ENCODE results near the gene ZNF750.

ZNF750 gene

DNA sequence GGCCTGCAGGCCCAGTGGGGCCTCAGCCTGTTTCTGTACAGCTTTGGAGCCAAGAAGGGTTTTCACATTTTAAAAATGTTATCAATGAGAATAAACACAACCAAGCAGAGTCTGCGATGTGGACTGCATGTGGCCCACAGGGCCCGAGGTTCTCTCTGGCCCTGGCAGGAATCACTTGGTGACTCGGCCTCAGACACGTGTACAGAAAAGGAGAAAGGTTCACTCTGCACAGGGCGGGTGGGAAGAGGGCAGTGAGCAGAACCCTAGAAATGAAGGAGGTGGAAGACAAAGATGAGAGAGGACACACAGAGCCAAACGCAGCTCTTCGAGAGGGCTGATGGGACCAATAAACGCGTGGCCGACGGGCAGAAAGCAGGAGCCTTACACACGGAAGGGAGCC lies 11.6 kb upstream of the ZNF750 start:
- H3K9ac ChIP-seq (ENCODE audit: low read length) = no peak overlapping the region
- H3K27ac ChIP-seq (ENCODE audit: low read length) = no peak overlapping the region
- no peaks in the 10 kb centered on the region for H3F3A ChIP-seq (ENCODE audit: insufficient read depth, low read length)
- H3K27me3 ChIP-seq (replicated peaks; ENCODE audit: insufficient read depth, low read length) = no peaks in the 10 kb centered on the region
- H4K20me1 ChIP-seq (ENCODE audit: insufficient read depth, low read length) = no peaks in the 10 kb centered on the region
- no peaks in the 10 kb centered on the region for H3K9me2 ChIP-seq (replicated peaks; ENCODE audit: insufficient read depth, low read length)
- H3K4me3 ChIP-seq (ENCODE audit: low read length) = no peak overlapping the region
- TF ChIP-seq, protein P1, sequence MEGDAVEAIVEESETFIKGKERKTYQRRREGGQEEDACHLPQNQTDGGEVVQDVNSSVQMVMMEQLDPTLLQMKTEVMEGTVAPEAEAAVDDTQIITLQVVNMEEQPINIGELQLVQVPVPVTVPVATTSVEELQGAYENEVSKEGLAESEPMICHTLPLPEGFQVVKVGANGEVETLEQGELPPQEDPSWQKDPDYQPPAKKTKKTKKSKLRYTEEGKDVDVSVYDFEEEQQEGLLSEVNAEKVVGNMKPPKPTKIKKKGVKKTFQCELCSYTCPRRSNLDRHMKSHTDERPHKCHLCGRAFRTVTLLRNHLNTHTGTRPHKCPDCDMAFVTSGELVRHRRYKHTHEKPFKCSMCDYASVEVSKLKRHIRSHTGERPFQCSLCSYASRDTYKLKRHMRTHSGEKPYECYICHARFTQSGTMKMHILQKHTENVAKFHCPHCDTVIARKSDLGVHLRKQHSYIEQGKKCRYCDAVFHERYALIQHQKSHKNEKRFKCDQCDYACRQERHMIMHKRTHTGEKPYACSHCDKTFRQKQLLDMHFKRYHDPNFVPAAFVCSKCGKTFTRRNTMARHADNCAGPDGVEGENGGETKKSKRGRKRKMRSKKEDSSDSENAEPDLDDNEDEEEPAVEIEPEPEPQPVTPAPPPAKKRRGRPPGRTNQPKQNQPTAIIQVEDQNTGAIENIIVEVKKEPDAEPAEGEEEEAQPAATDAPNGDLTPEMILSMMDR (IDR thresholded peaks at IDR 0.05; ENCODE audit: low read length) = no peak
- no peak for TF ChIP-seq EZH2phosphoT487 (IDR thresholded peaks at IDR 0.05; ENCODE audit: low read length)
- no peak for TF ChIP-seq EZH2 (optimal IDR thresholded peaks at IDR 0.05; ENCODE audit: low read depth, low read length)
- H3K79me2 ChIP-seq (ENCODE audit: low read length) = no peaks in the 10 kb centered on the region
- no peaks in the 10 kb centered on the region for H3K36me3 ChIP-seq (replicated peaks; ENCODE audit: insufficient read depth, low read length)
- no peak for DNase-seq
- H3K4me1 ChIP-seq (ENCODE audit: low read length) = no peaks in the 10 kb centered on the region
- H3K4me2 ChIP-seq (ENCODE audit: low read depth, low read length) = no peak overlapping the region
- H2AFZ ChIP-seq (ENCODE audit: low read length) = no peak overlapping the region
- H3K9me3 ChIP-seq (replicated peaks; ENCODE audit: insufficient read depth, low read length) = no peaks in the 10 kb centered on the region

GRCh38 chr17:82849076-82849945 lies 9.5 kb upstream of the ZNF750 start:
- TF ChIP-seq, protein P1 (IDR thresholded peaks at IDR 0.05; ENCODE audit: low read length) = no peak
- TF ChIP-seq EZH2 (optimal IDR thresholded peaks at IDR 0.05; ENCODE audit: low read depth, low read length) = no peak
- TF ChIP-seq EZH2phosphoT487 (IDR thresholded peaks at IDR 0.05; ENCODE audit: low read length) = no peak
- no peaks in the 10 kb centered on the region for H3K36me3 ChIP-seq (replicated peaks; ENCODE audit: insufficient read depth, low read length)
- no peak overlapping the region for H2AFZ ChIP-seq (ENCODE audit: low read length)
- no peak for DNase-seq
- H3K27ac ChIP-seq (ENCODE audit: low read length) = no peak overlapping the region
- no peak overlapping the region for H3K9ac ChIP-seq (ENCODE audit: low read length)
- no peaks in the 10 kb centered on the region for H3F3A ChIP-seq (ENCODE audit: insufficient read depth, low read length)
- H4K20me1 ChIP-seq (ENCODE audit: insufficient read depth, low read length) = no peaks in the 10 kb centered on the region
- H3K4me2 ChIP-seq (ENCODE audit: low read depth, low read length) = no peak overlapping the region
- no peaks in the 10 kb centered on the region for H3K27me3 ChIP-seq (replicated peaks; ENCODE audit: insufficient read depth, low read length)
- no peaks in the 10 kb centered on the region for H3K9me3 ChIP-seq (replicated peaks; ENCODE audit: insufficient read depth, low read length)
- no peaks in the 10 kb centered on the region for H3K79me2 ChIP-seq (ENCODE audit: low read length)
- H3K9me2 ChIP-seq (replicated peaks; ENCODE audit: insufficient read depth, low read length) = no peaks in the 10 kb centered on the region
- H3K4me1 ChIP-seq (ENCODE audit: low read length) = no peaks in the 10 kb centered on the region
- no peak overlapping the region for H3K4me3 ChIP-seq (ENCODE audit: low read length)

DNA sequence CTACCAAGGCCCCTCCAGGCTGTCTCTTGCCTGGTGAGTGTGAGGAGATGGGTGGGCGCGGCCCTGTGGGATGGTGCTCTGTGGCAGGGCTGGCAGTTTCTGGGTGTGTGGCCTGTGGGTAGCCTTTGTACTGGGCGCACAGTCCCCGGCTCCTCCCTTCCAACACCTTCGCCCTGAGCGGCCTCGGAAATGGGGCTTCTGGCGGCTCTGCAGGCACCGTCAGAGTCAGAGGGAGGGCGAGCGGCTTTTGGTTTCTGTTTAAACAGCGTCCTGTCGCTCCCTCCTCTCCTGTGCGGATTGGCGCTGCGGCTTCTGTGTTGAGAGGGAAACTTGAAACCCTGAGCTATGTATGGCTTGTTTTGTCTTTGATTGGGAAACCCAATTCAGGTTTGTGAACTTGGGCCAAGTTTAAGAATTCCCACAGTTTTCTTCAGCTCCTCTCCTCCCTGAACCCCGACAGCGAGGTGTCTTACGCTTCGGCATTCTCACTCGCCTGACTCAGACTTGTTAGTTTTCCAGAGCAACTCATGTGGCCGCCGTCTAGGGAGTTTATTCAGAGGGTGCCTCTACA lies 8.3 kb upstream of the ZNF750 start:
- H3K36me3 ChIP-seq (replicated peaks; ENCODE audit: insufficient read depth, low read length) = no peaks in the 10 kb centered on the region
- no peak overlapping the region for H3K4me3 ChIP-seq (ENCODE audit: low read length)
- H4K20me1 ChIP-seq (ENCODE audit: insufficient read depth, low read length) = no peaks in the 10 kb centered on the region
- H3K27ac ChIP-seq (ENCODE audit: low read length) = no peak overlapping the region
- H3K27me3 ChIP-seq (replicated peaks; ENCODE audit: insufficient read depth, low read length) = no peaks in the 10 kb centered on the region
- no peaks in the 10 kb centered on the region for H3K4me1 ChIP-seq (ENCODE audit: low read length)
- no peaks in the 10 kb centered on the region for H3K9me2 ChIP-seq (replicated peaks; ENCODE audit: insufficient read depth, low read length)
- DNase-seq = no peak
- no peak overlapping the region for H3K9ac ChIP-seq (ENCODE audit: low read length)
- no peaks in the 10 kb centered on the region for H3K79me2 ChIP-seq (ENCODE audit: low read length)
- TF ChIP-seq EZH2phosphoT487 (IDR thresholded peaks at IDR 0.05; ENCODE audit: low read length) = no peak
- TF ChIP-seq EZH2 (optimal IDR thresholded peaks at IDR 0.05; ENCODE audit: low read depth, low read length) = no peak
- TF ChIP-seq, protein P1 (IDR thresholded peaks at IDR 0.05; ENCODE audit: low read length) = no peak
- H3K9me3 ChIP-seq (replicated peaks; ENCODE audit: insufficient read depth, low read length) = no peaks in the 10 kb centered on the region
- no peak overlapping the region for H3K4me2 ChIP-seq (ENCODE audit: low read depth, low read length)
- H2AFZ ChIP-seq (ENCODE audit: low read length) = no peak overlapping the region
- H3F3A ChIP-seq (ENCODE audit: insufficient read depth, low read length) = no peaks in the 10 kb centered on the region

Data from MM.1S (cell line).